GM19240 (cell line): ENCODE data around the gene ACMSD.

Experiments used
- DNase-seq: peaks from one replicate; pipeline ENCODE4 v3.0.0; 2011; ENCODE audit warnings: low spot score; ENCODE audit not compliant: insufficient read length

Gene ACMSD

DNA sequence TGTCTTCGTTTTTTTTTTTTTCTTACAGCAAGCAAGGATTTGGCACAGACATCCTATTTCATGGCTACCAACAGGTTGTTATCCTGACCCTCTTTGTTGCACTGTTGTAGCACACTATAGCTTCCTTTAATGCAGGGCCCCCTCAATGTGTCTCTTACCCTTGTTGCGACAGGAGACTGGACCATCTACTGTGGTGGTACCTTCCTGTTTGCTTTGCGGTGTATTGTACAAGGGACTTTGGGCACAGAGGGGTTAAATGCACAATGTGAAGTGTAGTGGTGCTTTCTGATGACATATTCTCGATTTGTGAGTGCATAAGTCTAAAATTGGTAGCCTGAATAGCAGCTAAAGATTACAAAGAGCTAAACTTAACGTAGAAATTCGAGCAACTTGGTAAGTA, 107.7 kb downstream of the ACMSD start:
- no peak for DNase-seq

DNA sequence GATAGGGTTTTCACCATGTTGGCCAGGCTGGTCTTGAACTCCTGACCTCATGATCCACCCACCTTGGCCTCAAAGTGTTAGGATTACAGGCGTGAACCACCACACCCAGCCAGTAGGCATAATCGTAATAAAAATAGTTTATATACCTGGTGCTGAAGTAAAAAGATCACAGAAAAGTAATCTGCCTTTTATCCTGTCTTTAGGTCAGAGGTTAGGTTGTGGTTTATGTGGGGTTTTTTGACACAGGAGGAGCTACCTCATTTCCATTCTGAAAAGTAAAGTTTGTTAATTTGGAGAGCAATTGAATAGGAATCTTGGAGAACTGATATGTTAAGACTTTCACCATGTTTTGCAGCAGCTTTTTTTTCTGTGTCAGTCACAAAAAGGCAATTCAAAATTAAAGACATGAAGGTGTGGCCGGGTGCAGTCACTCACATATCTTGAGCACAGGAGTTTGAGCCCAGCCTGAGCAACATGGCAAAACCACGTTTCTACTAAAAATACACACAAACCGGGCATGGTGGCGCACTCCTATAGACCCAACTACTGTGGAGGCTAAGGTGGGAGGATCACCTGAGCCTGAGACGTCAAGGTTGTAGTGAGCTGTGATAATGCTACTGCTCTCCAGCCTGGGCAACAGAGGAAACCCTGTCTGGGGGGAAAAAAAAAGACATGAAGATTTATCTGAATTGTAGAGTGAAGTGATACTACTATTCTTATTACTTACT, 111.7 kb downstream of the ACMSD start:
- DNase-seq, result no peak

DNA sequence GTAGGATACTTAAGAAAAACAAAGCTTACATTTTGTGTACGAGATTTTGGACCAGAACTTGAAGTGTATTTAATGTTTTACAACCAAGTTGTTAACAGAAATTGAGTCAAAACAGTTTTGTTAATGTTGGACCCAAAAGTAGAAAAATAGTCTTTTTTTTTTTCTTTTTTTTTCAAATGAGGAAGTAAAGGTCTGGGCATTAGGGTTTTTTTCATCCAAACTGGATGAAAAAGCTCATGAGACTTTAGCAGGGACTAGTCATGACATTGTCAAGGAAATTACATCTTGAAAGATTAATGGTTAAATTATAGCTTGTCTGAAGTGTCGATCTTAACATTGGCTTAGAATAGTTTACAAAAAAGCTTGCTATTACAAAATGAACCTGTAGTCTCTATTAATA, 112.5 kb downstream of the ACMSD start:
- no peak for DNase-seq
